Mesendoderm (in vitro differentiated cells): Measurements from ENCODE around the gene FLCN.

Source experiments
- DNase-seq: peaks from one replicate; pipeline ENCODE4 v3.0.0; 2013
- H2AK5ac ChIP-seq: 2 replicates; pipeline ENCODE4 v1.6.1; 2013; ENCODE audit warnings: low read length, inconsistent platforms
- H2BK120ac ChIP-seq: 2 replicates; pipeline ENCODE4 v1.6.1; 2013; ENCODE audit warnings: low read depth, mild to moderate bottlenecking, low read length, moderate library complexity, mixed read lengths
- H2BK15ac ChIP-seq: replicated peaks from 2 replicates; pipeline ENCODE4 v1.6.1; 2013; ENCODE audit warnings: low read depth, mild to moderate bottlenecking, moderate library complexity
- H2BK5ac ChIP-seq: 2 replicates; pipeline ENCODE4 v1.6.1; 2013; ENCODE audit warnings: low read length, inconsistent platforms
- H3K18ac ChIP-seq: 2 replicates; pipeline ENCODE4 v1.6.1; 2013; ENCODE audit warnings: mild to moderate bottlenecking, low read length, mixed read lengths
- H3K23ac ChIP-seq: one replicate; pipeline ENCODE4 v1.6.1; 2013; ENCODE audit warnings: low read length
- H3K27ac ChIP-seq: 2 replicates; pipeline ENCODE4 v1.5.1; 2013; ENCODE audit warnings: low read depth, mild to moderate bottlenecking, inconsistent platforms, low read length, moderate library complexity
- H3K27me3 ChIP-seq: 2 replicates; pipeline ENCODE4 v1.6.1; 2013; ENCODE audit warnings: low read length, control low read depth, mild to moderate bottlenecking, inconsistent platforms; ENCODE audit not compliant: insufficient read depth, poor library complexity
- H3K36me3 ChIP-seq: 2 replicates; pipeline ENCODE4 v1.6.1; 2013; ENCODE audit warnings: low read length, inconsistent platforms; ENCODE audit not compliant: control insufficient read depth, insufficient read depth
- H3K4ac ChIP-seq: one replicate; pipeline ENCODE4 v1.6.1; 2013; ENCODE audit warnings: low read depth, mild to moderate bottlenecking, low read length, moderate library complexity
- H3K4me1 ChIP-seq: 2 replicates; pipeline ENCODE4 v1.6.1; 2013; ENCODE audit warnings: low read depth, low read length, inconsistent platforms; ENCODE audit not compliant: control insufficient read depth
- H3K4me2 ChIP-seq: 2 replicates; pipeline ENCODE4 v1.6.1; 2013; ENCODE audit warnings: low read length
- H3K4me3 ChIP-seq: 2 replicates; pipeline ENCODE4 v1.5.1; 2013; ENCODE audit warnings: mild to moderate bottlenecking, low read length
- H3K56ac ChIP-seq: one replicate; pipeline ENCODE4 v1.6.1; 2013; ENCODE audit warnings: low read length
- H3K79me1 ChIP-seq: 2 replicates; pipeline ENCODE4 v1.6.1; 2013; ENCODE audit warnings: low read length, inconsistent platforms
- H3K79me2 ChIP-seq: 2 replicates; pipeline ENCODE4 v1.6.1; 2013; ENCODE audit warnings: mild to moderate bottlenecking, low read length; ENCODE audit not compliant: control insufficient read depth, insufficient read depth
- H3K9ac ChIP-seq: 2 replicates; pipeline ENCODE4 v1.6.1; 2013; ENCODE audit warnings: low read length, inconsistent platforms
- H4K5ac ChIP-seq: one replicate; pipeline ENCODE4 v1.6.1; 2013; ENCODE audit warnings: low read length
- H4K8ac ChIP-seq: one replicate; pipeline ENCODE4 v1.6.1; 2013; ENCODE audit warnings: low read depth, mild to moderate bottlenecking, control low read depth, low read length, moderate library complexity
- WGBS: extraction: QIAGEN DNeasy Blood & Tissue Kit; methylation state at CpG from one replicate; pipeline ENCODE4 v1.1.7; 2013; ENCODE audit warnings: low lambda C conversion rate, missing lambda C conversion rate; ENCODE audit not compliant: insufficient coverage; ENCODE audit errors: extremely low coverage; 5-methylcytosine and 5-hydroxymethylcytosine counted together

Gene FLCN

GRCh38 chr17:17179371-17179827 is 57.6 kb downstream of the FLCN start:
- no peak overlapping the region for H3K27ac ChIP-seq

GRCh38 chr17:17177176-17177575 is 59.8 kb downstream of the FLCN start:
- Histone ChIP-seq H3K4me1 (no peaks in the 10 kb centered on the region), H3K23ac (no peak overlapping the region), H3K4ac (no peak overlapping the region), H2BK15ac (no peak overlapping the region), H3K9ac (no peak overlapping the region), H4K8ac (no peak overlapping the region), H4K5ac (no peak overlapping the region), H2BK5ac (no peak overlapping the region), H2BK120ac (no peak overlapping the region), H3K4me2 (no peak overlapping the region), H3K79me2 (no peaks in the 10 kb centered on the region), H3K4me3 (no peak overlapping the region), H3K79me1 (no peaks in the 10 kb centered on the region), H3K36me3 (peaks cover 30% of the 10 kb centered on the region), H3K27me3 (no peaks in the 10 kb centered on the region), H3K18ac (no peak overlapping the region), H2AK5ac (no peak overlapping the region), H3K27ac (no peak overlapping the region), H3K56ac (no peak overlapping the region)
- no CpG with 5 or more reads among the region's 12 CpGs for WGBS
- no peak for DNase-seq

More at GRCh38 chr17:17179371-17179827, 57.6 kb downstream of the FLCN start:
- Histone ChIP-seq H4K8ac (no peak overlapping the region), H3K4me1 (no peaks in the 10 kb centered on the region), H2AK5ac (no peak overlapping the region), H4K5ac (no peak overlapping the region), H3K56ac (no peak overlapping the region), H3K4me2 (no peak overlapping the region), H3K4me3 (no peak overlapping the region), H3K9ac (no peak overlapping the region), H3K79me1 (no peaks in the 10 kb centered on the region), H2BK120ac (no peak overlapping the region), H3K23ac (no peak overlapping the region), H2BK15ac (no peak overlapping the region), H3K79me2 (no peaks in the 10 kb centered on the region), H2BK5ac (no peak overlapping the region), H3K4ac (no peak overlapping the region), H3K36me3 (peaks cover 22% of the 10 kb centered on the region), H3K27me3 (no peaks in the 10 kb centered on the region), H3K18ac (no peak overlapping the region)
- no CpG with 5 or more reads among the region's 2 CpGs for WGBS
- no peak for DNase-seq

- Histone ChIP-seq H2BK120ac (no peak overlapping the region), H3K4me3 (no peak overlapping the region), H3K23ac (no peak overlapping the region), H2AK5ac (no peak overlapping the region), H3K9ac (no peak overlapping the region), H2BK15ac (no peak overlapping the region), H3K18ac (no peak overlapping the region), H3K79me1 (no peaks in the 10 kb centered on the region), H4K5ac (no peak overlapping the region), H3K36me3 (peaks cover 30% of the 10 kb centered on the region), H4K8ac (no peak overlapping the region), H3K56ac (no peak overlapping the region), H3K27ac (no peak overlapping the region), H3K4me1 (no peaks in the 10 kb centered on the region), H3K4me2 (no peak overlapping the region), H3K27me3 (no peaks in the 10 kb centered on the region), H3K79me2 (no peaks in the 10 kb centered on the region), H3K4ac (no peak overlapping the region), H2BK5ac (no peak overlapping the region)
- no CpG with 5 or more reads among the region's 12 CpGs for WGBS
- no peak for DNase-seq
Measured at GRCh38 chr17:17176341-17176740, 60.6 kb downstream of the FLCN start.

GRCh38 chr17:17175917-17176316 is 61.1 kb downstream of the FLCN start:
- no peak overlapping the region for H3K23ac ChIP-seq

GRCh38 chr17:17175340-17175739 is 61.6 kb downstream of the FLCN start:
- H3K4me3 ChIP-seq, result no peak overlapping the region
- no peak overlapping the region for H3K23ac ChIP-seq
- H3K9ac ChIP-seq, result no peak overlapping the region
- no peak overlapping the region for H4K5ac ChIP-seq
- no peak for DNase-seq
- no peak overlapping the region for H3K27ac ChIP-seq
- no peak overlapping the region for H2BK15ac ChIP-seq
- H3K36me3 ChIP-seq, result peaks cover 30% of the 10 kb centered on the region
- H2AK5ac ChIP-seq, result no peak overlapping the region
- no peak overlapping the region for H3K4me2 ChIP-seq
- no peak overlapping the region for H4K8ac ChIP-seq
- H2BK5ac ChIP-seq, result no peak overlapping the region
- H3K56ac ChIP-seq, result no peak overlapping the region
- H3K79me1 ChIP-seq, result no peaks in the 10 kb centered on the region
- no CpG with 5 or more reads among the region's 8 CpGs for WGBS
- H3K18ac ChIP-seq, result no peak overlapping the region
- H3K27me3 ChIP-seq, result no peaks in the 10 kb centered on the region
- no peak overlapping the region for H3K4ac ChIP-seq
- no peak overlapping the region for H2BK120ac ChIP-seq
- H3K79me2 ChIP-seq, result no peaks in the 10 kb centered on the region
- no peaks in the 10 kb centered on the region for H3K4me1 ChIP-seq

More at GRCh38 chr17:17175917-17176316, 61.1 kb downstream of the FLCN start:
- no peak overlapping the region for H4K5ac ChIP-seq
- H3K9ac ChIP-seq, result no peak overlapping the region
- no CpG with 5 or more reads among the region's 12 CpGs for WGBS
- H3K27ac ChIP-seq, result no peak overlapping the region
- H3K18ac ChIP-seq, result no peak overlapping the region
- no peak overlapping the region for H2BK15ac ChIP-seq
- H3K4me2 ChIP-seq, result no peak overlapping the region
- H3K79me1 ChIP-seq, result no peaks in the 10 kb centered on the region
- no peak for DNase-seq
- no peak overlapping the region for H2AK5ac ChIP-seq
- no peak overlapping the region for H3K56ac ChIP-seq
- no peak overlapping the region for H3K4me3 ChIP-seq
- no peaks in the 10 kb centered on the region for H3K4me1 ChIP-seq
- no peak overlapping the region for H3K4ac ChIP-seq
- H2BK120ac ChIP-seq, result no peak overlapping the region
- no peaks in the 10 kb centered on the region for H3K79me2 ChIP-seq
- H4K8ac ChIP-seq, result no peak overlapping the region
- no peak overlapping the region for H2BK5ac ChIP-seq
- H3K27me3 ChIP-seq, result no peaks in the 10 kb centered on the region
- H3K36me3 ChIP-seq, result peaks cover 30% of the 10 kb centered on the region

- H2AK5ac ChIP-seq, result no peak overlapping the region
- WGBS, result no CpG with 5 or more reads among the region's 14 CpGs
- DNase-seq, result no peak
Measured at GRCh38 chr17:17173921-17174320, 63.0 kb downstream of the FLCN start.

More at GRCh38 chr17:17173921-17174320, 63.0 kb downstream of the FLCN start:
- H3K27ac ChIP-seq, result no peak overlapping the region
- H3K4ac ChIP-seq, result no peak overlapping the region
- H3K36me3 ChIP-seq, result peaks cover 25% of the 10 kb centered on the region
- H3K4me1 ChIP-seq, result no peaks in the 10 kb centered on the region
- no peak overlapping the region for H2BK120ac ChIP-seq
- H2BK15ac ChIP-seq, result no peak overlapping the region
- no peak overlapping the region for H4K5ac ChIP-seq
- no peak overlapping the region for H3K4me2 ChIP-seq
- H3K9ac ChIP-seq, result no peak overlapping the region
- no peak overlapping the region for H2BK5ac ChIP-seq
- H3K79me2 ChIP-seq, result no peaks in the 10 kb centered on the region
- H3K56ac ChIP-seq, result no peak overlapping the region
- no peaks in the 10 kb centered on the region for H3K79me1 ChIP-seq
- no peak overlapping the region for H3K4me3 ChIP-seq
- H4K8ac ChIP-seq, result no peak overlapping the region
- no peaks in the 10 kb centered on the region for H3K27me3 ChIP-seq
- H3K18ac ChIP-seq, result no peak overlapping the region
- no peak overlapping the region for H3K23ac ChIP-seq
